Ascending aorta (tissue), 2 donors: ENCODE results near the gene ELK4. TPM values are rescaled to one million over a fixed set of nuclear protein-coding genes. Genes with fewer than 3 reads are reported as not detected.

Source experiments
- DNase-seq, 2 donors: peaks; one replicate each; pipeline ENCODE4 v3.0.0-alpha.2; 2019; ENCODE audit warnings: low spot score in 2 of 2
- H3K27ac ChIP-seq, 2 donors: fragments of 200-600 bp; sonication (generic); one replicate each; pipeline ENCODE4 v1.5.1; 2016 to 2017; ENCODE audit warnings: mild to moderate bottlenecking in 1 of 2
- H3K27me3 ChIP-seq: fragments of 200-600 bp; sonication (generic); one replicate; pipeline ENCODE4 v1.5.1; 2017
- H3K36me3 ChIP-seq, 2 donors: fragments of 200-600 bp; sonication (generic); one replicate each; pipeline ENCODE4 v1.5.1; 2016
- H3K4me1 ChIP-seq, 2 donors: fragments of 200-600 bp; sonication (generic); one replicate each; pipeline ENCODE4 v1.5.1; 2016 to 2017; ENCODE audit warnings: mild to moderate bottlenecking in 1 of 2
- H3K4me3 ChIP-seq, 2 donors: fragments of 200-600 bp; sonication (generic); one replicate each; pipeline ENCODE4 v1.5.1; 2016 to 2017; ENCODE audit warnings: mild to moderate bottlenecking in 1 of 2
- H3K9me3 ChIP-seq, 2 donors: fragments of 200-600 bp; sonication (generic); one replicate each; pipeline ENCODE4 v1.5.1; 2016
- CTCF ChIP-seq, 3 experiments: fragments of 200-600 bp in 2 of 3; fragments of 450-650 bp in 1 of 3; sonication (generic) in 2 of 3; IDR thresholded peaks; one replicate each; pipeline ENCODE4 v1.5.1; 2016 to 2019; ENCODE audit warnings: antibody characterized with exemption in 3 of 3, mild to moderate bottlenecking in 1 of 3, moderate library complexity in 1 of 3
- intact Hi-C: fragments of 100-400 bp; cut with DNase I; formaldehyde crosslinking; loops from one replicate; pipeline ENCODE4 v1.15.1; 2023
- total RNA-seq: library from RNA; depleted of rRNA; stranded (reverse); fragments of >200 nt; gene quantifications from one replicate; pipeline ENCODE4 v1.1.0, GENCODE V29; 2016

Gene ELK4
- total RNA-seq, 1 donor from 2014 or later, result 23.7 TPM

- TF ChIP-seq CTCF (IDR thresholded peaks at IDR 0.05), result no peak
- no peak for DNase-seq
- peaks cover 0 to 7% of the 10 kb centered on the region in 2 donors for H3K4me1 ChIP-seq
- peaks cover 0 to 3% of the 10 kb centered on the region in 2 donors for H3K36me3 ChIP-seq
- intact Hi-C loops, result no loop called here
- no peaks in the 10 kb centered on the region for H3K9me3 ChIP-seq
- no peak overlapping the region for H3K4me3 ChIP-seq
- no peaks in the 10 kb centered on the region for H3K27me3 ChIP-seq
- no peak overlapping the region for H3K27ac ChIP-seq
These were observed 36.3 kb upstream of the ELK4 start for GRCh38 chr1:205667909-205668643.

GRCh38 chr1:205666372-205667166 lies 34.8 kb upstream of the ELK4 start:
- intact Hi-C loops, result no loop called here
- H3K4me1 ChIP-seq, result peaks cover 0 to 5% of the 10 kb centered on the region in 2 donors
- no peak for TF ChIP-seq CTCF (IDR thresholded peaks at IDR 0.05)
- no peak overlapping the region for H3K27ac ChIP-seq
- no peak for DNase-seq
- H3K9me3 ChIP-seq, result no peaks in the 10 kb centered on the region
- H3K4me3 ChIP-seq, result no peak overlapping the region
- no peaks in the 10 kb centered on the region for H3K27me3 ChIP-seq
- H3K36me3 ChIP-seq, result peaks cover 3 to 7% of the 10 kb centered on the region in 2 donors

GRCh38 chr1:205665201-205666045 lies 33.6 kb upstream of the ELK4 start:
- intact Hi-C loops, result no loop called here
- Histone ChIP-seq H3K36me3 (peaks cover 3 to 7% of the 10 kb centered on the region in 2 donors), H3K4me3 (no peak overlapping the region), H3K27me3 (no peaks in the 10 kb centered on the region), H3K4me1 (peaks cover 0 to 5% of the 10 kb centered on the region in 2 donors), H3K9me3 (no peaks in the 10 kb centered on the region), H3K27ac (no peak overlapping the region)
- TF ChIP-seq CTCF (IDR thresholded peaks at IDR 0.05), result no peak
- no peak for DNase-seq

- no peak overlapping the region for H3K27ac ChIP-seq
- peaks cover 0 to 4% of the 10 kb centered on the region in 2 donors for H3K4me1 ChIP-seq
- peaks cover 3 to 7% of the 10 kb centered on the region in 2 donors for H3K36me3 ChIP-seq
- no peaks in the 10 kb centered on the region for H3K9me3 ChIP-seq
- no peak overlapping the region for H3K4me3 ChIP-seq
- intact Hi-C loops, result no loop called here
- no peaks in the 10 kb centered on the region for H3K27me3 ChIP-seq
- no peak for TF ChIP-seq CTCF (IDR thresholded peaks at IDR 0.05)
- DNase-seq, result no peak
These were observed 32.7 kb upstream of the ELK4 start for GRCh38 chr1:205664399-205665017.

- peaks cover 3 to 7% of the 10 kb centered on the region in 2 donors for H3K36me3 ChIP-seq
- no peak overlapping the region for H3K27ac ChIP-seq
- no peak for TF ChIP-seq CTCF (IDR thresholded peaks at IDR 0.05)
- intact Hi-C loops, result no loop called here
- DNase-seq, result no peak
- no peak overlapping the region for H3K4me3 ChIP-seq
- no peaks in the 10 kb centered on the region for H3K27me3 ChIP-seq
- no peaks in the 10 kb centered on the region for H3K9me3 ChIP-seq
- H3K4me1 ChIP-seq, result peaks cover 2 to 4% of the 10 kb centered on the region in 2 donors
These were observed 31.6 kb upstream of the ELK4 start for GRCh38 chr1:205663286-205663936.
